Keratinocyte (primary cell): ENCODE data around the gene FRYL. TPM values are rescaled to one million over a fixed set of nuclear protein-coding genes. Genes with fewer than 3 reads are reported as not detected.
A peak's percentile ranks its signal among the peaks of the same experiment; 100 is the strongest.

ENCODE experiments used
- DNase-seq: peaks from one replicate; pipeline ENCODE4 v3.0.0-alpha.2; 2011; ENCODE audit warnings: low read depth, missing footprints, low spot score
- FAIRE-seq: peaks from 2 replicates; lab custom pipeline; 2011; peaks lifted over from hg19 to GRCh38; lab: Jason Lieb, UNC
- H2AFZ ChIP-seq: 2 replicates; pipeline ENCODE4 v1.6.0; 2012; ENCODE audit warnings: low read length, control low read depth, inconsistent platforms; ENCODE audit not compliant: control insufficient read depth
- H3K27ac ChIP-seq: 2 replicates; pipeline ENCODE4 v1.5.1; 2011; ENCODE audit warnings: low read length; ENCODE audit not compliant: control insufficient read depth, insufficient read depth
- H3K27me3 ChIP-seq: 3 replicates; pipeline ENCODE4 v1.6.0; 2011; ENCODE audit warnings: low read length; ENCODE audit not compliant: control insufficient read depth, insufficient read depth; ENCODE audit errors: extremely low read depth
- H3K36me3 ChIP-seq, 2 experiments: 2 replicates in 1 of 2; 3 replicates in 1 of 2; pipeline ENCODE4 v1.5.1; 2011; ENCODE audit warnings: low read length in 2 of 2, mild to moderate bottlenecking in 1 of 2; ENCODE audit not compliant: control insufficient read depth in 2 of 2, insufficient read depth in 2 of 2; ENCODE audit errors: extremely low read depth in 1 of 2
- H3K4me1 ChIP-seq: 3 replicates; pipeline ENCODE4 v1.5.1; 2011; ENCODE audit warnings: low read length; ENCODE audit not compliant: control insufficient read depth, insufficient read depth; ENCODE audit errors: extremely low read depth
- H3K4me2 ChIP-seq: 3 replicates; pipeline ENCODE4 v1.6.0; 2011; ENCODE audit warnings: low read depth, low read length; ENCODE audit not compliant: control insufficient read depth, insufficient read depth; ENCODE audit errors: extremely low read depth
- H3K4me3 ChIP-seq, 3 experiments: fragments of 200-600 bp in 1 of 3; sonication (generic) in 1 of 3; 2 replicates in 2 of 3; 3 replicates in 1 of 3; pipeline ENCODE4 v1.5.1; 2011 to 2016; ENCODE audit warnings: low read length in 3 of 3, mild to moderate bottlenecking in 3 of 3, control low read depth in 2 of 3, inconsistent platforms in 1 of 3, low read depth in 1 of 3, mixed read lengths in 1 of 3, mixed run types in 1 of 3, moderate library complexity in 1 of 3; ENCODE audit not compliant: control insufficient read depth in 2 of 3, insufficient read depth in 2 of 3; ENCODE audit errors: extremely low read depth in 1 of 3
- H3K79me2 ChIP-seq: 2 replicates; pipeline ENCODE4 v1.6.0; 2012; ENCODE audit warnings: low read length; ENCODE audit not compliant: control insufficient read depth, insufficient read depth
- H3K9ac ChIP-seq: 3 replicates; pipeline ENCODE4 v1.6.0; 2011; ENCODE audit warnings: low read length; ENCODE audit not compliant: control insufficient read depth, insufficient read depth; ENCODE audit errors: extremely low read depth
- H3K9me1 ChIP-seq: 3 replicates; pipeline ENCODE4 v1.6.0; 2011; ENCODE audit warnings: low read length; ENCODE audit not compliant: control insufficient read depth, insufficient read depth; ENCODE audit errors: extremely low read depth
- H3K9me3 ChIP-seq: 2 replicates; pipeline ENCODE4 v1.5.1; 2012; ENCODE audit warnings: low read depth, low read length; ENCODE audit not compliant: control insufficient read depth
- H4K20me1 ChIP-seq: 3 replicates; pipeline ENCODE4 v1.6.0; 2011; ENCODE audit warnings: low read length; ENCODE audit not compliant: control insufficient read depth, insufficient read depth; ENCODE audit errors: extremely low read depth
- EZH2 ChIP-seq: IDR thresholded peaks from one replicate; pipeline ENCODE4 v1.6.1; 2012; ENCODE audit warnings: inconsistent platforms, mild to moderate bottlenecking, low read length, moderate library complexity
- dilution Hi-C: fragments of 300-500 bp; cut with MboI; formaldehyde crosslinking; loops from one replicate; pipeline ENCODE4 v1.7.0; 2020; ENCODE audit warnings: low sequenced_read_pairs; ENCODE audit not compliant: extremely low pct_ligation_motif_present
- polyA plus RNA-seq, 5 experiments: library from polyadenylated mRNA; depleted of rRNA in 3 of 5; stranded (reverse) in 3 of 5; stranded (forward) in 1 of 5; unstranded in 1 of 5; fragments of >200 nt; gene quantifications; 1 replicate in 1 of 5; 2 replicates in 3 of 5; 3 replicates in 1 of 5; pipeline versions ENCODE4 v1.2.1 to v1.2.3, GENCODE V29; 2011 to 2012; ENCODE audit warnings: missing spikeins in 2 of 5, low read depth in 1 of 5, low replicate concordance in 1 of 5
- TF ChIP-seq, protein P1 (sequence below), 3 experiments: IDR thresholded peaks in 1 of 3; conservative IDR thresholded peaks in 1 of 3; optimal IDR thresholded peaks in 1 of 3; 2 replicates in 2 of 3; 3 replicates in 1 of 3; pipeline versions ENCODE3 to v1.5.1; 2011; ENCODE audit warnings: low read length in 3 of 3, mild to moderate bottlenecking in 3 of 3, moderate library complexity in 2 of 3, control low read depth in 1 of 3, inconsistent platforms in 1 of 3; ENCODE audit not compliant: insufficient read depth in 2 of 3; ENCODE audit errors: extremely low read depth in 1 of 3

Gene FRYL
- polyA plus RNA-seq, 1 donor (not counting 4 experiments of a cell fraction or from before 2014, with no cell fraction given), result 40.4 TPM

DNA sequence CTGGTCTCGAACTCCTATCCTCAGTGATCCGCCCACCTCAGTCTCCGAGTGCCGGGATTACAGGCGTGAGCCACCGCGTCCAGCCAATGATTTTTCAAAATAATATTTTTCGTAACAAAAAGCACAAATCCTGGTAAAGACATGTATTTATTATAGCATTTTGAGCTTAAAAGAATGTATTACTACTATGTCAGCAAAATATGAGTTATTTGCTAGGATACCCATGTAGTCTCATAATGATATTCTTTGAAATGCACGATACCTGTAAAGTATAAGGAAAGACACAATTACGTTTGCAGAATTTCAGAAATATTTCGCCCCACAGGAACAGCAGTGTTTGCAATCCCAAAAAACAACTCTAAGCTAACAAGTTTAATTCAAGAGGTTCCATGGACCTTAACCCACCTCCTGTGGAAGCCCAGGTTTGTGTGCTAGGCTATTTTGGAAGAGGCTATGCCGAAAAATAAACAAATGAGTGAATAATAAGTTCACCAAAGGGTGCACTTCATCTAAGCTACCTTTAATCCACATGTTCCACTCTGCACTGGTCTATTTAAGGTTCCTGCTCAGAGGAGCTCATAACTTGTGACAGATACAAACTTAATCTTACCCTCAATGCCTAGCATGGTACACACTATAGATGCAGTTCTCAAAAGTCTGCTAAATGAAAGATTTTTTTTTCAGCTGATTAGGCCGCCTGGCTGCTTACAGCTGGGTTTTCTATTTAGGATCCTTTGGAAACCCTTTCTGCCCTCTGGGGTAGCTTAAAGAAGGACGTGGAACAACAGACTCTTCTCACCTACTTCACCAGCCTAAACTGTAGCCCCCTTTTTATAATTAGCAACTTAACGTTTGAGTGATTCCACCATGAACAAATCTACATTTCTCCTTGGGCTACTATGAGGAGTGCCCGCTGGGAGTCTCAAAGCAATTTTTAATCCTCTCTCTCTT, 5.0 kb downstream of the FRYL start:
- H4K20me1 ChIP-seq, result peaks cover 2% of the 10 kb centered on the region
- no peaks in the 10 kb centered on the region for H3K36me3 ChIP-seq
- peak overlapping the region; percentile 18 for H3K4me2 ChIP-seq
- FAIRE-seq (peak; percentile 71), DNase-seq (no peak)
- H3K4me1 ChIP-seq, result peaks cover 18% of the 10 kb centered on the region
- no peak overlapping the region for H3K27ac ChIP-seq
- dilution Hi-C loops, result no loop called here
- no peaks in the 10 kb centered on the region for H3K27me3 ChIP-seq
- no peak overlapping the region for H2AFZ ChIP-seq
- H3K79me2 ChIP-seq, result peaks cover 98% of the 10 kb centered on the region
- H3K9ac ChIP-seq, result no peak overlapping the region
- no peak overlapping the region for H3K4me3 ChIP-seq
- TF ChIP-seq, protein P1, sequence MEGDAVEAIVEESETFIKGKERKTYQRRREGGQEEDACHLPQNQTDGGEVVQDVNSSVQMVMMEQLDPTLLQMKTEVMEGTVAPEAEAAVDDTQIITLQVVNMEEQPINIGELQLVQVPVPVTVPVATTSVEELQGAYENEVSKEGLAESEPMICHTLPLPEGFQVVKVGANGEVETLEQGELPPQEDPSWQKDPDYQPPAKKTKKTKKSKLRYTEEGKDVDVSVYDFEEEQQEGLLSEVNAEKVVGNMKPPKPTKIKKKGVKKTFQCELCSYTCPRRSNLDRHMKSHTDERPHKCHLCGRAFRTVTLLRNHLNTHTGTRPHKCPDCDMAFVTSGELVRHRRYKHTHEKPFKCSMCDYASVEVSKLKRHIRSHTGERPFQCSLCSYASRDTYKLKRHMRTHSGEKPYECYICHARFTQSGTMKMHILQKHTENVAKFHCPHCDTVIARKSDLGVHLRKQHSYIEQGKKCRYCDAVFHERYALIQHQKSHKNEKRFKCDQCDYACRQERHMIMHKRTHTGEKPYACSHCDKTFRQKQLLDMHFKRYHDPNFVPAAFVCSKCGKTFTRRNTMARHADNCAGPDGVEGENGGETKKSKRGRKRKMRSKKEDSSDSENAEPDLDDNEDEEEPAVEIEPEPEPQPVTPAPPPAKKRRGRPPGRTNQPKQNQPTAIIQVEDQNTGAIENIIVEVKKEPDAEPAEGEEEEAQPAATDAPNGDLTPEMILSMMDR (optimal IDR thresholded peaks at IDR 0.05 in 1 of 3, IDR thresholded peaks at IDR 0.05 in 1 of 3, conservative IDR thresholded peaks at IDR 0.05 in 1 of 3; ENCODE audit: extremely low read depth in 1 of 3, insufficient read depth in 2 of 3, low read length in 3 of 3), result no peak
- TF ChIP-seq EZH2, result no peak
- H3K9me1 ChIP-seq, result peaks cover 3% of the 10 kb centered on the region
- H3K9me3 ChIP-seq, result no peaks in the 10 kb centered on the region

DNA sequence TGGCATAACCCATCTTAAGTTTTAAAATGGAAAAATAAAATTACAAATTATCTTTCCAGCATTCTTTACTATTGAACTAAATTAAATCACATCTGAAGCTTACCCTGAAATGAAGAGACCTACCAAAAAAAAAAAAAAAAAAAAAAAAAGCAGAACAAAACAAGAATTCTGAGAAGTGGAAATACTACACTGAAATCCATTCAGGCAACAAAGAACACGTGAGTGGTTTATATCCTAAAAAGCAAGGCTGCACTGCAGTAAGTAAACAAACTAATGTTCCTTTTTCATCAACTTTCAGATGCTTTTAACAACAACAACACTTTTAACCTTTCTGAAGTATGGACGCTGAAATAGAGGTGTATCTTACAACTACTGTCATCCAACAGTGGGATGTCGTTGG, 7.5 kb downstream of the FRYL start:
- DNase-seq, result no peak
- Histone ChIP-seq H3K36me3 (no peaks in the 10 kb centered on the region), H3K79me2 (peaks cover 98% of the 10 kb centered on the region), H3K4me1 (peaks cover 18% of the 10 kb centered on the region), H3K9ac (no peak overlapping the region), H3K9me3 (no peaks in the 10 kb centered on the region), H3K27ac (no peak overlapping the region), H3K9me1 (peaks cover 3% of the 10 kb centered on the region), H3K4me2 (no peak overlapping the region), H4K20me1 (peaks cover 2% of the 10 kb centered on the region), H3K4me3 (no peak overlapping the region), H2AFZ (no peak overlapping the region), H3K27me3 (no peaks in the 10 kb centered on the region)
- FAIRE-seq, result no peak
- TF ChIP-seq, protein P1 (optimal IDR thresholded peaks at IDR 0.05 in 1 of 3, IDR thresholded peaks at IDR 0.05 in 1 of 3, conservative IDR thresholded peaks at IDR 0.05 in 1 of 3; ENCODE audit: extremely low read depth in 1 of 3, insufficient read depth in 2 of 3, low read length in 3 of 3), result no peak
- no peak for TF ChIP-seq EZH2
- dilution Hi-C loops, result no loop called here
